WTC11 (cell line): ENCODE measurements around the gene LLGL2. TPM values are rescaled to one million over a fixed set of nuclear protein-coding genes. Genes with fewer than 3 reads are reported as not detected.

ENCODE experiments used
- ATAC-seq: fragments of 200-7000 bp; cut with Tn5 transposase; 2 replicates; pipeline ENCODE4 v1.10.0; 2021; ENCODE audit warnings: mild to moderate bottlenecking, moderate library complexity
- CTCF ChIA-PET: fragments of 300-600 bp; sonication (Branson Sonifier 250); formaldehyde crosslinking; loops from one replicate; lab custom pipeline; 2021; ENCODE audit warnings: antibody characterized with exemption; lab: Charles Lee
- POLR2A ChIA-PET: fragments of 350-600 bp; sonication (Branson Sonifier 250); formaldehyde crosslinking; loops from one replicate; lab custom pipeline; 2021; ENCODE audit warnings: antibody characterized with exemption; lab: Charles Lee
- DNase-seq: peaks from one replicate; pipeline ENCODE4 v3.0.0; 2021; ENCODE audit warnings: low spot score
- H3K27ac Mint-ChIP-seq: 2 replicates; pipeline ENCODE4 v1.8.0; 2021; ENCODE audit warnings: mixed read lengths
- H3K27me3 Mint-ChIP-seq: 2 replicates; pipeline ENCODE4 v1.8.0; 2021; ENCODE audit warnings: low read depth, mild to moderate bottlenecking, moderate library complexity, mixed read lengths
- H3K36me3 Mint-ChIP-seq: 2 replicates; pipeline ENCODE4 v1.8.0; 2021; ENCODE audit warnings: mixed read lengths
- H3K4me1 Mint-ChIP-seq: 2 replicates; pipeline ENCODE4 v1.8.0; 2022; ENCODE audit warnings: mixed read lengths
- H3K4me3 Mint-ChIP-seq: 2 replicates; pipeline ENCODE4 v1.8.0; 2021; ENCODE audit warnings: mild to moderate bottlenecking, moderate library complexity, mixed read lengths
- H3K9me3 Mint-ChIP-seq: 2 replicates; pipeline ENCODE4 v1.8.0; 2021; ENCODE audit warnings: mixed read lengths
- CBFB ChIP-seq: sonication (generic); formaldehyde crosslinking; IDR thresholded peaks from 2 replicates; pipeline ENCODE4 v1.8.1; 2022; ENCODE audit warnings: mild to moderate bottlenecking, low read depth, missing genetic modification reagents
- FOXK1 ChIP-seq: sonication (generic); formaldehyde crosslinking; IDR thresholded peaks from 2 replicates; pipeline ENCODE4 v1.8.0; 2022; ENCODE audit warnings: mild to moderate bottlenecking, moderate library complexity, missing genetic modification reagents
- FOXP1 ChIP-seq: sonication (generic); formaldehyde crosslinking; IDR thresholded peaks from 2 replicates; pipeline ENCODE4 v1.8.0; 2022; ENCODE audit warnings: missing genetic modification reagents, mild to moderate bottlenecking, moderate library complexity, borderline replicate concordance
- JUN ChIP-seq: sonication (generic); formaldehyde crosslinking; IDR thresholded peaks from 2 replicates; pipeline ENCODE4 v1.8.0; 2023; ENCODE audit warnings: mild to moderate bottlenecking, missing genetic modification reagents
- MXD4 ChIP-seq: fragments of 250-450 bp; sonication (Bioruptor Pico); IDR thresholded peaks from 2 replicates; pipeline ENCODE4 v1.8.0; 2021; ENCODE audit warnings: mild to moderate bottlenecking, moderate library complexity, borderline replicate concordance
- NFATC4 ChIP-seq: fragments of 250-450 bp; sonication (Bioruptor Pico); IDR thresholded peaks from 2 replicates; pipeline ENCODE4 v1.9.0; 2021; ENCODE audit warnings: mild to moderate bottlenecking
- NR1H2 ChIP-seq: sonication (generic); formaldehyde crosslinking; IDR thresholded peaks from 2 replicates; pipeline ENCODE4 v1.9.0; 2021; ENCODE audit warnings: mild to moderate bottlenecking, moderate library complexity, missing genetic modification reagents
- PRDM15 ChIP-seq: sonication (generic); formaldehyde crosslinking; IDR thresholded peaks from 2 replicates; pipeline ENCODE4 v1.8.0; 2022; ENCODE audit warnings: missing genetic modification reagents
- TEAD1 ChIP-seq: sonication (generic); formaldehyde crosslinking; IDR thresholded peaks from 2 replicates; pipeline ENCODE4 v1.8.0; 2022; ENCODE audit warnings: mild to moderate bottlenecking, missing genetic modification reagents
- TEAD4 ChIP-seq: sonication (generic); formaldehyde crosslinking; IDR thresholded peaks from 2 replicates; pipeline ENCODE4 v1.8.0; 2022; ENCODE audit warnings: mild to moderate bottlenecking, missing genetic modification reagents
- ZNF263 ChIP-seq: sonication (generic); formaldehyde crosslinking; IDR thresholded peaks from 2 replicates; pipeline ENCODE4 v1.8.1; 2022; ENCODE audit warnings: low read depth, mild to moderate bottlenecking, moderate library complexity, missing genetic modification reagents
- ZNF416 ChIP-seq: fragments of 250-450 bp; sonication (Bioruptor Pico); IDR thresholded peaks from 2 replicates; pipeline ENCODE4 v1.9.0; 2021; ENCODE audit warnings: mild to moderate bottlenecking, inconsistent platforms
- total RNA-seq: library from RNA; stranded (reverse); gene quantifications from 3 replicates; pipeline ENCODE4 v1.2.3, GENCODE V29; 2021
- TF ChIP-seq, protein P1 (sequence below): sonication (generic); formaldehyde crosslinking; IDR thresholded peaks from 2 replicates; pipeline ENCODE4 v1.8.0; 2023; ENCODE audit warnings: mild to moderate bottlenecking, missing genetic modification reagents
- TF ChIP-seq, protein P2 (sequence below): sonication (generic); formaldehyde crosslinking; IDR thresholded peaks from 2 replicates; pipeline ENCODE4 v1.8.1; 2022; ENCODE audit warnings: missing genetic modification reagents, borderline replicate concordance
- TF ChIP-seq, protein P3 (sequence below): sonication (generic); formaldehyde crosslinking; IDR thresholded peaks from 2 replicates; pipeline ENCODE4 v1.8.1; 2023; ENCODE audit warnings: mild to moderate bottlenecking, missing genetic modification reagents, moderate library complexity
- TF ChIP-seq, protein P4 (sequence below): sonication (generic); formaldehyde crosslinking; IDR thresholded peaks from 2 replicates; pipeline ENCODE4 v1.8.1; 2023; ENCODE audit warnings: mild to moderate bottlenecking, missing genetic modification reagents
- TF ChIP-seq, protein P5 (sequence below): sonication (generic); formaldehyde crosslinking; IDR thresholded peaks from 2 replicates; pipeline ENCODE4 v1.8.1; 2023; ENCODE audit warnings: mild to moderate bottlenecking, moderate library complexity, missing genetic modification reagents

LLGL2 gene
- total RNA-seq, 1 experiment from 2014 or later = 103 TPM

- peaks cover 13% of the 10 kb centered on the region for H3K4me1 Mint-ChIP-seq
- H3K27ac Mint-ChIP-seq = no peak overlapping the region
- H3K27me3 Mint-ChIP-seq = no peaks in the 10 kb centered on the region
- CTCF ChIA-PET = interaction anchor here (0.5 to 1.1 kb wide), 5 partner anchors 57 to 319 kb away, joined by 3 to 6 read pairs (median 3); partner anchors contain the start of gene SMIM5
- DNase-seq = no peak
- H3K9me3 Mint-ChIP-seq = no peaks in the 10 kb centered on the region
- ATAC-seq = no peak
- POLR2A ChIA-PET = no interaction called here
- no peak overlapping the region for H3K4me3 Mint-ChIP-seq
- H3K36me3 Mint-ChIP-seq = peaks cover 8% of the 10 kb centered on the region
- TF ChIP-seq, protein P1, sequence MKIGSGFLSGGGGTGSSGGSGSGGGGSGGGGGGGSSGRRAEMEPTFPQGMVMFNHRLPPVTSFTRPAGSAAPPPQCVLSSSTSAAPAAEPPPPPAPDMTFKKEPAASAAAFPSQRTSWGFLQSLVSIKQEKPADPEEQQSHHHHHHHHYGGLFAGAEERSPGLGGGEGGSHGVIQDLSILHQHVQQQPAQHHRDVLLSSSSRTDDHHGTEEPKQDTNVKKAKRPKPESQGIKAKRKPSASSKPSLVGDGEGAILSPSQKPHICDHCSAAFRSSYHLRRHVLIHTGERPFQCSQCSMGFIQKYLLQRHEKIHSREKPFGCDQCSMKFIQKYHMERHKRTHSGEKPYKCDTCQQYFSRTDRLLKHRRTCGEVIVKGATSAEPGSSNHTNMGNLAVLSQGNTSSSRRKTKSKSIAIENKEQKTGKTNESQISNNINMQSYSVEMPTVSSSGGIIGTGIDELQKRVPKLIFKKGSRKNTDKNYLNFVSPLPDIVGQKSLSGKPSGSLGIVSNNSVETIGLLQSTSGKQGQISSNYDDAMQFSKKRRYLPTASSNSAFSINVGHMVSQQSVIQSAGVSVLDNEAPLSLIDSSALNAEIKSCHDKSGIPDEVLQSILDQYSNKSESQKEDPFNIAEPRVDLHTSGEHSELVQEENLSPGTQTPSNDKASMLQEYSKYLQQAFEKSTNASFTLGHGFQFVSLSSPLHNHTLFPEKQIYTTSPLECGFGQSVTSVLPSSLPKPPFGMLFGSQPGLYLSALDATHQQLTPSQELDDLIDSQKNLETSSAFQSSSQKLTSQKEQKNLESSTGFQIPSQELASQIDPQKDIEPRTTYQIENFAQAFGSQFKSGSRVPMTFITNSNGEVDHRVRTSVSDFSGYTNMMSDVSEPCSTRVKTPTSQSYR (CRISPR knock-in tag) = no peak
- TF ChIP-seq FOXP1 (no peak), TEAD4 (CRISPR knock-in tag) (no peak), TEAD1 (no peak), PRDM15 (no peak), JUN (CRISPR knock-in tag) (no peak), ZNF263 (CRISPR knock-in tag) (no peak)
- TF ChIP-seq, all 79 proteins: peak for 0
Measured at GRCh38 chr17:75531721-75532072, 6.2 kb downstream of the LLGL2 start.

- Mint-ChIP-seq H3K27ac (peak overlapping the region; percentile 33; the same call in 1 of the 2 replicates), H3K36me3 (peaks cover 8% of the 10 kb centered on the region), H3K4me3 (no peak overlapping the region), H3K27me3 (no peaks in the 10 kb centered on the region), H3K4me1 (peaks cover 7% of the 10 kb centered on the region; the same call in 1 of the 2 replicates), H3K9me3 (no peaks in the 10 kb centered on the region)
- ATAC-seq = peak; percentile 36
- ChIA-PET POLR2A (no interaction called here), CTCF (interaction anchor here (0.7 to 1.6 kb wide), 7 partner anchors 8 to 99 kb away, joined by 3 to 6 read pairs (median 3); partner anchors contain the start of gene TSEN54)
- TF ChIP-seq FOXK1 (CRISPR knock-in tag) = no peak
- TF ChIP-seq NFATC4 (CRISPR knock-in tag) = no peak
- TF ChIP-seq ZNF416 (CRISPR knock-in tag) = no peak
- TF ChIP-seq CBFB = no peak
- no peak for TF ChIP-seq JUN (CRISPR knock-in tag)
- TF ChIP-seq, protein P2, sequence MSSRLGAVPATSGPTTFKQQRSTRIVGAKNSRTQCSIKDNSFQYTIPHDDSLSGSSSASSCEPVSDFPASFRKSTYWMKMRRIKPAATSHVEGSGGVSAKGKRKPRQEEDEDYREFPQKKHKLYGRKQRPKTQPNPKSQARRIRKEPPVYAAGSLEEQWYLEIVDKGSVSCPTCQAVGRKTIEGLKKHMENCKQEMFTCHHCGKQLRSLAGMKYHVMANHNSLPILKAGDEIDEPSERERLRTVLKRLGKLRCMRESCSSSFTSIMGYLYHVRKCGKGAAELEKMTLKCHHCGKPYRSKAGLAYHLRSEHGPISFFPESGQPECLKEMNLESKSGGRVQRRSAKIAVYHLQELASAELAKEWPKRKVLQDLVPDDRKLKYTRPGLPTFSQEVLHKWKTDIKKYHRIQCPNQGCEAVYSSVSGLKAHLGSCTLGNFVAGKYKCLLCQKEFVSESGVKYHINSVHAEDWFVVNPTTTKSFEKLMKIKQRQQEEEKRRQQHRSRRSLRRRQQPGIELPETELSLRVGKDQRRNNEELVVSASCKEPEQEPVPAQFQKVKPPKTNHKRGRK (CRISPR knock-in tag) = no peak
- TF ChIP-seq, protein P3, sequence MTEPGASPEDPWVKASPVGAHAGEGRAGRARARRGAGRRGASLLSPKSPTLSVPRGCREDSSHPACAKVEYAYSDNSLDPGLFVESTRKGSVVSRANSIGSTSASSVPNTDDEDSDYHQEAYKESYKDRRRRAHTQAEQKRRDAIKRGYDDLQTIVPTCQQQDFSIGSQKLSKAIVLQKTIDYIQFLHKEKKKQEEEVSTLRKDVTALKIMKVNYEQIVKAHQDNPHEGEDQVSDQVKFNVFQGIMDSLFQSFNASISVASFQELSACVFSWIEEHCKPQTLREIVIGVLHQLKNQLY (CRISPR knock-in tag) = no peak
- TF ChIP-seq, protein P4, sequence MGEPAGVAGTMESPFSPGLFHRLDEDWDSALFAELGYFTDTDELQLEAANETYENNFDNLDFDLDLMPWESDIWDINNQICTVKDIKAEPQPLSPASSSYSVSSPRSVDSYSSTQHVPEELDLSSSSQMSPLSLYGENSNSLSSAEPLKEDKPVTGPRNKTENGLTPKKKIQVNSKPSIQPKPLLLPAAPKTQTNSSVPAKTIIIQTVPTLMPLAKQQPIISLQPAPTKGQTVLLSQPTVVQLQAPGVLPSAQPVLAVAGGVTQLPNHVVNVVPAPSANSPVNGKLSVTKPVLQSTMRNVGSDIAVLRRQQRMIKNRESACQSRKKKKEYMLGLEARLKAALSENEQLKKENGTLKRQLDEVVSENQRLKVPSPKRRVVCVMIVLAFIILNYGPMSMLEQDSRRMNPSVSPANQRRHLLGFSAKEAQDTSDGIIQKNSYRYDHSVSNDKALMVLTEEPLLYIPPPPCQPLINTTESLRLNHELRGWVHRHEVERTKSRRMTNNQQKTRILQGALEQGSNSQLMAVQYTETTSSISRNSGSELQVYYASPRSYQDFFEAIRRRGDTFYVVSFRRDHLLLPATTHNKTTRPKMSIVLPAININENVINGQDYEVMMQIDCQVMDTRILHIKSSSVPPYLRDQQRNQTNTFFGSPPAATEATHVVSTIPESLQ (CRISPR knock-in tag) = no peak
- TF ChIP-seq, protein P5, sequence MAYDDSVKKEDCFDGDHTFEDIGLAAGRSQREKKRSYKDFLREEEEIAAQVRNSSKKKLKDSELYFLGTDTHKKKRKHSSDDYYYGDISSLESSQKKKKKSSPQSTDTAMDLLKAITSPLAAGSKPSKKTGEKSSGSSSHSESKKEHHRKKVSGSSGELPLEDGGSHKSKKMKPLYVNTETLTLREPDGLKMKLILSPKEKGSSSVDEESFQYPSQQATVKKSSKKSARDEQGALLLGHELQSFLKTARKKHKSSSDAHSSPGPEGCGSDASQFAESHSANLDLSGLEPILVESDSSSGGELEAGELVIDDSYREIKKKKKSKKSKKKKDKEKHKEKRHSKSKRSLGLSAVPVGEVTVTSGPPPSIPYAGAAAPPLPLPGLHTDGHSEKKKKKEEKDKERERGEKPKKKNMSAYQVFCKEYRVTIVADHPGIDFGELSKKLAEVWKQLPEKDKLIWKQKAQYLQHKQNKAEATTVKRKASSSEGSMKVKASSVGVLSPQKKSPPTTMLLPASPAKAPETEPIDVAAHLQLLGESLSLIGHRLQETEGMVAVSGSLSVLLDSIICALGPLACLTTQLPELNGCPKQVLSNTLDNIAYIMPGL (CRISPR knock-in tag) = no peak
- no peak for TF ChIP-seq PRDM15
- no peak for TF ChIP-seq NR1H2 (CRISPR knock-in tag)
- TF ChIP-seq MXD4 (CRISPR knock-in tag) = no peak
- no peak for DNase-seq
Measured at GRCh38 chr17:75535119-75535537, 9.6 kb downstream of the LLGL2 start.
